Parathyroid adenoma (tissue), 2 donors: ENCODE measurements around the gene COPS9.
A peak's percentile ranks its signal among the peaks of the same experiment; 100 is the strongest.

Experiments used
- H2AFZ ChIP-seq: fragments of 300-600 bp; sonication (generic); one replicate; pipeline ENCODE4 v1.7.0; 2017; ENCODE audit warnings: antibody characterized with exemption, mild to moderate bottlenecking
- H3K27ac ChIP-seq: fragments of 300-600 bp; sonication (generic); one replicate; pipeline ENCODE4 v1.7.0; 2017
- H3K27me3 ChIP-seq: fragments of 300-600 bp; sonication (generic); one replicate; pipeline ENCODE4 v1.7.0; 2017; ENCODE audit warnings: low read length; ENCODE audit not compliant: control insufficient read depth, insufficient read depth
- H3K36me3 ChIP-seq: fragments of 300-600 bp; sonication (generic); one replicate; pipeline ENCODE4 v1.7.0; 2017; ENCODE audit warnings: low read length; ENCODE audit not compliant: control insufficient read depth, insufficient read depth
- H3K4me1 ChIP-seq: fragments of 300-600 bp; sonication (generic); one replicate; pipeline ENCODE4 v1.7.0; 2017; ENCODE audit warnings: control low read depth
- H3K4me2 ChIP-seq: fragments of 300-600 bp; sonication (generic); one replicate; pipeline ENCODE4 v1.7.0; 2017; ENCODE audit warnings: low read length
- H3K4me3 ChIP-seq: fragments of 300-600 bp; sonication (generic); one replicate; pipeline ENCODE4 v1.7.0; 2017; ENCODE audit warnings: low read depth, low read length
- H3K79me2 ChIP-seq: fragments of 300-600 bp; sonication (generic); one replicate; pipeline ENCODE4 v1.7.0; 2017; ENCODE audit warnings: control low read depth
- H3K9ac ChIP-seq: fragments of 300-600 bp; sonication (generic); one replicate; pipeline ENCODE4 v1.7.0; 2017; ENCODE audit warnings: mild to moderate bottlenecking
- H3K9me3 ChIP-seq: fragments of 300-600 bp; sonication (generic); one replicate; pipeline ENCODE4 v1.7.0; 2017; ENCODE audit warnings: low read length; ENCODE audit not compliant: control insufficient read depth
- TF ChIP-seq, protein P1 (sequence below): fragments of 300-600 bp; sonication (generic); IDR thresholded peaks from one replicate; pipeline ENCODE4 v1.7.0; 2017; ENCODE audit warnings: antibody characterized with exemption, mild to moderate bottlenecking
- donor health status: primary hyperparathyroidism.

The COPS9 gene

DNA sequence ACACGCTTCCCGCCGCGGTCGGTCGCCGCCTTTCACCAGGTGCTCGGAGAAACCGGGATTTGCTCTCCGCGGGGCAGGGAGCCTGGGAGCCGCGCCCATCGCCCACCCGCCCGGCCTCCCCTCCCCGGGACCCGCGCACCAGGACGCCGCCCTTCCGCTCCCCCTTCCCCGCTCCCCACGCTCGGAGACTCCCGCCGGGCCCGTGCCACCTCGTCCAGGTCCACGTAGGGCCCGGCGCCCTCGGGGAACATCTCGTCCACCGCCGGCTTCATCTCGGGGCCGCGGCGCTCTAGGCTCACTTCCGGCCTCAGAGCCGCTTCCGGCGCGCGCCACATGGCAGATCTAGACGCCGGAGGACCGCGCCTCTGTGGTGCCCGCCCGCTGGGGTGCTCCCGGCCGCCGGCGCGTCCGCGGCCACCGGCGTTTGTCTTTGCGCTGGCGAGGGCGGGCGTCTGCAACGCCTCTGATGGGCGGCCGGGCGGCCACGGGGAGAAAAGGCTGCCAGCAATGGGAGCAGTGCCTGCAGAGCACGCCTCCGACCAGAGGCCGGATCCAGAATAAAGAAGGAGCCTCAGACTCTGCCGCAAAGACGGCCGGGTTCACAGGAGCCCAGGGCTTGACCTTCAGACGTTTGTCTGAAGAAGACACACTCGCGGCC lies at the start of gene COPS9:
Gene COPS9 (minus strand): TSS at position 293 of the 658 bp plus-strand sequence. CDS start 21 bp downstream, at position 272.
- TF ChIP-seq, protein P1, sequence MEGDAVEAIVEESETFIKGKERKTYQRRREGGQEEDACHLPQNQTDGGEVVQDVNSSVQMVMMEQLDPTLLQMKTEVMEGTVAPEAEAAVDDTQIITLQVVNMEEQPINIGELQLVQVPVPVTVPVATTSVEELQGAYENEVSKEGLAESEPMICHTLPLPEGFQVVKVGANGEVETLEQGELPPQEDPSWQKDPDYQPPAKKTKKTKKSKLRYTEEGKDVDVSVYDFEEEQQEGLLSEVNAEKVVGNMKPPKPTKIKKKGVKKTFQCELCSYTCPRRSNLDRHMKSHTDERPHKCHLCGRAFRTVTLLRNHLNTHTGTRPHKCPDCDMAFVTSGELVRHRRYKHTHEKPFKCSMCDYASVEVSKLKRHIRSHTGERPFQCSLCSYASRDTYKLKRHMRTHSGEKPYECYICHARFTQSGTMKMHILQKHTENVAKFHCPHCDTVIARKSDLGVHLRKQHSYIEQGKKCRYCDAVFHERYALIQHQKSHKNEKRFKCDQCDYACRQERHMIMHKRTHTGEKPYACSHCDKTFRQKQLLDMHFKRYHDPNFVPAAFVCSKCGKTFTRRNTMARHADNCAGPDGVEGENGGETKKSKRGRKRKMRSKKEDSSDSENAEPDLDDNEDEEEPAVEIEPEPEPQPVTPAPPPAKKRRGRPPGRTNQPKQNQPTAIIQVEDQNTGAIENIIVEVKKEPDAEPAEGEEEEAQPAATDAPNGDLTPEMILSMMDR = no peak
- peak within 1 kb of the TSS; percentile 85 for H3K4me3 ChIP-seq
- H3K27me3 ChIP-seq = no peaks in the 10 kb centered on the region
- H3K79me2 ChIP-seq = no peaks in the 10 kb centered on the region
- H3K9ac ChIP-seq = peak within 1 kb of the TSS; percentile 30
- peak within 1 kb of the TSS; percentile 83 for H3K4me2 ChIP-seq
- H3K9me3 ChIP-seq = no peaks in the 10 kb centered on the region
- peaks cover 5% of the 10 kb centered on the region for H3K4me1 ChIP-seq
- H3K36me3 ChIP-seq = no peaks in the 10 kb centered on the region
- peak within 1 kb of the TSS; percentile 98 for H2AFZ ChIP-seq
- H3K27ac ChIP-seq = peak within 1 kb of the TSS; percentile 12

DNA sequence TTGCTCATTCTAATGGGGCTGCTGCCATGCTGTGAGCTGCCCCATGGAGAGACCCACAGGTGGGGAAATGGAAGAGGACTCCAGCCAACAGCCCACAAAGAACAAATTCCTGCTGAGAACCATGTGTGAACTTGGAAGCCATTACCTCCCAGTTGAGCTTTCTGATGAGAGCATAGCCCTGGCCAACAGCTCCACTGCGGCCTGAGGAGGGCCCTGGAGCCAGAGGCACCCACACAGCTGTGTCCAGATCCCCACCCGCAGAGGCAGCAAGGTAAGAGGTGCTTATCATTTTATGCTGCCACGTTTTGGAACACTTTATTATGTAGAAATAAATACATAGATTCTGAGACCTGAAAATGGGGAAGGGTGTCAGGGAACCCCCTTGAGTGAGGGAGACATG lies 48.6 kb upstream of the COPS9 start:
- Histone ChIP-seq H3K36me3 (no peaks in the 10 kb centered on the region), H3K4me2 (no peak overlapping the region), H3K9me3 (no peaks in the 10 kb centered on the region), H3K27me3 (no peaks in the 10 kb centered on the region), H3K79me2 (no peaks in the 10 kb centered on the region), H3K27ac (no peak overlapping the region), H3K4me1 (no peaks in the 10 kb centered on the region), H3K4me3 (no peak overlapping the region), H2AFZ (no peak overlapping the region), H3K9ac (no peak overlapping the region)
- TF ChIP-seq, protein P1 = no peak

DNA sequence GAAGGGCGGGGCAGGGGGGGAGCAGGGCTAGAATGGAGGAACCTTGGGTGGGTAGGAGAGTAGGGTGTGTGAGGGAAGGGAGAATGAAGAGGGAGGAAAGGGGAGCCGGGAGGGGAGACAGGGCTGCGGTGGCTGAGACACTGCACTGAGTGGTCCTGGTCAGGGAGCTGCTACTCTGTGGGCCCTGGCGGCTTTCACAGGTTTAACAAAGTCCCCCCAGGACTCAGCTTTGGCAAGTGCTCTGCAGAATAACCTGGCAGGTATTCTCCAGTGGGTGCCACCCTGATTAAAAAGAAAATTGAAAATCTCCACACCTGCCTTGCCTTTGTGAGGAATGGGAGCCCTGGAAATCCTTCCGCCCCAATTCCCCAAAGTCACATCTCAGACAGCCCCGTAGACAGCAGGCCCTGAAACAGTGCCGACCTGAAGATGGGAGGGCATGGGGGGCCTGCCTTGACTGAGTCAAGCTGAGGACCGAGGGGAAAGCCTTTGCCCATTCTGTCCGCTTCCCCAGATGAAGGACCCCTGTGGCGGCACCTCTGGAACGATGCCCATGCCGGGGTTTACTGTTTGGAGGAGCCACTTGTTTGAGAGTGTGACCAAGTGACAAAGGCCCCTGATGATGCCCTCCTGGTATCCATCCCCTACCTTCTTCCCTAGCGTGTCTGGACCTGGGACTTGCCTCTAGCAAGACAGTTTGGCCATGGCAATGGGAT lies 47.9 kb upstream of the COPS9 start:
- no peaks in the 10 kb centered on the region for H3K79me2 ChIP-seq
- no peak overlapping the region for H3K4me3 ChIP-seq
- peaks cover 3% of the 10 kb centered on the region for H3K27me3 ChIP-seq
- H2AFZ ChIP-seq = no peak overlapping the region
- TF ChIP-seq, protein P1 = no peak
- no peaks in the 10 kb centered on the region for H3K36me3 ChIP-seq
- no peak overlapping the region for H3K9ac ChIP-seq
- no peaks in the 10 kb centered on the region for H3K4me1 ChIP-seq
- no peak overlapping the region for H3K27ac ChIP-seq
- no peaks in the 10 kb centered on the region for H3K9me3 ChIP-seq
- H3K4me2 ChIP-seq = no peak overlapping the region

DNA sequence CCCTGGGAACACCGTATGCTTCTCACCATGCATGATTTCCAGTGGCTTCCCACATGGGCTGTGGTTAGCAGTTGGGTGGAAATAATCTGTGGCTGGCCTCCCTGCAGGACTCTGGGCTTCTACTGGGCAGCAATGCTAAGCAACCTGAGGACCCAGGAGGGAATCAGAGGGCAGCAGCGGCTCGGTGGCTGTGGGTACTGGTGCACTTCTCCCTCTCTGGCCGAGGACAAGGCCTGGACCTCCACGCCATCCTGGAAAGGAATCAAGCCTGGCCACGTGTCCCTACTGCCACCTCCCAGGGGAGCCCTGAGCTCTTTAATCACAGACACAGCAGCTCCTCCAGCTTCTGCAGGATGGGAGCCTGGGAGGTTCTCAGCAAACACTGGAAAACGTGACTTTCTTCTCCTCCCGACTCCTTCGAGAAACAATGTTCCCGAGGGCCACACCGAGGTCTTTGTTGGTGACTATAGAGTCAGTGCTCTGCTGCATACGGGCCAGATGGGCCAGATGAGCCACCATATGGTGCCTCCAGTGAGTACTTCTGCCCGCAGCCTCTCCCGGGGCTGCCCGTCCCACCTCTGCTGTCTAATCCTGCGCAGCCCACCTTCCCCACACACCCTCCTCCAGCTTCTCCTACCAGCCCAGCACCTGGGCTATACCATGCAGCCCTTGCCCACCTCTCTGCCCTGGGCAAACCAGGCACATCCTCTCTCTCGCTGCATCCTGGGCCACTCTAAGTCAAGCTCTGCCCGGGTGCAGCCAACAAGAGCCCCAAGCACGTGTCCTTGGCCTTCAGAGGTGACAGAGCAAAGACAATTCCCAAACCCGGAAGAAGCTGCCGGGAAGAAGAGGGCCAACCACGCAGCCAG lies 47.1 kb upstream of the COPS9 start:
- H3K4me1 ChIP-seq = no peaks in the 10 kb centered on the region
- H3K79me2 ChIP-seq = no peaks in the 10 kb centered on the region
- no peak overlapping the region for H3K4me2 ChIP-seq

More for the DNA sequence above, 47.1 kb upstream of the COPS9 start:
- no peak overlapping the region for H3K9ac ChIP-seq
- H3K9me3 ChIP-seq = no peaks in the 10 kb centered on the region
- no peak overlapping the region for H3K4me3 ChIP-seq
- H3K36me3 ChIP-seq = no peaks in the 10 kb centered on the region
- no peak overlapping the region for H2AFZ ChIP-seq
- H3K27ac ChIP-seq = no peak overlapping the region
- TF ChIP-seq, protein P1 = no peak
- peaks cover 3% of the 10 kb centered on the region for H3K27me3 ChIP-seq
